H1 (cell line): Measurements from ENCODE around the gene NRDE2. TPM values are rescaled to one million over a fixed set of nuclear protein-coding genes. Genes with fewer than 3 reads are reported as not detected.
A peak's percentile ranks its signal among the peaks of the same experiment; 100 is the strongest.

Experiments used
- BACH1 ChIP-seq: IDR thresholded peaks from 2 replicates; pipeline ENCODE4 v1.6.1; 2012; ENCODE audit warnings: low read length, improper control_type of control experiment
- BRCA1 ChIP-seq: IDR thresholded peaks from 2 replicates; pipeline ENCODE4 v1.6.1; 2012; ENCODE audit warnings: low read depth, low read length, improper control_type of control experiment
- CTCF ChIP-seq, 3 experiments: IDR thresholded peaks; 1 replicate in 2 of 3; 2 replicates in 1 of 3; pipeline versions ENCODE4 v1.5.1 to v1.6.1; 2011; ENCODE audit warnings: low read length in 3 of 3, mild to moderate bottlenecking in 3 of 3, inconsistent platforms in 2 of 3, low read depth in 1 of 3, moderate library complexity in 1 of 3; ENCODE audit not compliant: insufficient read depth in 1 of 3; ENCODE audit errors: control extremely low read depth in 1 of 3
- FOSL1 ChIP-seq: IDR thresholded peaks from 2 replicates; pipeline ENCODE4 v1.6.1; 2011; ENCODE audit warnings: mild to moderate bottlenecking, low read depth, low read length, moderate library complexity; ENCODE audit not compliant: insufficient read depth
- JUND ChIP-seq: IDR thresholded peaks from 2 replicates; pipeline ENCODE4 v1.6.1; 2011; ENCODE audit warnings: mild to moderate bottlenecking, improper control_type of control experiment, low read length
- PHF8 ChIP-seq: fragments of 200-600 bp; sonication (generic); conservative IDR thresholded peaks from 2 replicates; pipeline ENCODE4 v1.7.1; 2012; ENCODE audit warnings: low read depth, mild to moderate bottlenecking, inconsistent platforms, low read length, moderate library complexity
- POLR2AphosphoS5 ChIP-seq: IDR thresholded peaks from 2 replicates; pipeline ENCODE4 v1.6.1; 2011; ENCODE audit warnings: low read depth, low read length
- POU5F1 ChIP-seq: IDR thresholded peaks from 2 replicates; pipeline ENCODE4 v1.6.1; 2011; ENCODE audit warnings: low read depth, mild to moderate bottlenecking, low read length, moderate library complexity
- RAD21 ChIP-seq, 2 experiments: IDR thresholded peaks in 1 of 2; conservative IDR thresholded peaks in 1 of 2; 2 replicates each; pipeline ENCODE4 v1.6.1; 2011; ENCODE audit warnings: low read depth in 2 of 2, low read length in 2 of 2, improper control_type of control experiment in 1 of 2, inconsistent platforms in 1 of 2, mild to moderate bottlenecking in 1 of 2, moderate library complexity in 1 of 2
- SP1 ChIP-seq: IDR thresholded peaks from 2 replicates; pipeline ENCODE4 v1.6.1; 2011; ENCODE audit warnings: low read depth, low read length
- SRF ChIP-seq: IDR thresholded peaks from 2 replicates; pipeline ENCODE4 v1.6.1; 2011; ENCODE audit warnings: mild to moderate bottlenecking, low read depth, low read length, moderate library complexity
- TAF7 ChIP-seq: optimal IDR thresholded peaks from 2 replicates; pipeline ENCODE3; 2011; ENCODE audit warnings: low read depth, mild to moderate bottlenecking, inconsistent platforms, low read length, moderate library complexity, borderline replicate concordance
- TCF12 ChIP-seq: IDR thresholded peaks from 2 replicates; pipeline ENCODE4 v1.6.1; 2011; ENCODE audit warnings: low read depth, mild to moderate bottlenecking, low read length
- YY1 ChIP-seq: IDR thresholded peaks from 2 replicates; pipeline ENCODE4 v1.6.1; 2011; ENCODE audit warnings: low read depth, mild to moderate bottlenecking, low read length
- polyA plus RNA-seq, 7 experiments: library from polyadenylated mRNA; depleted of rRNA in 3 of 7; stranded (reverse) in 5 of 7; unstranded in 2 of 7; fragments of >200 nt in 5 of 7; fragments of 200-250 nt in 2 of 7; gene quantifications; 1 replicate in 5 of 7; 2 replicates in 1 of 7; 4 replicates in 1 of 7; pipeline versions ENCODE4 v1.2.1 to v1.2.3, GENCODE V29; 2011 to 2013; ENCODE audit warnings: missing spikeins in 2 of 7, mixed read lengths in 2 of 7
- total RNA-seq: library from RNA; stranded (reverse); fragmentation: NEBNext Ultra II Directional; extraction: Animal tissue kit (Norgen Biotek cat#: 25700); gene quantifications from 2 replicates; pipeline ENCODE4 v1.2.1, GENCODE V29; 2021
- TF ChIP-seq, protein P1 (sequence below): IDR thresholded peaks from 2 replicates; pipeline ENCODE4 v1.6.1; 2012; ENCODE audit warnings: inconsistent platforms

NRDE2 gene
- total and polyA plus RNA-seq, 2 of the 8 experiments (the other 6 are each of a cell fraction or from before 2014, with no cell fraction given): 4.9 to 12.1 TPM

DNA sequence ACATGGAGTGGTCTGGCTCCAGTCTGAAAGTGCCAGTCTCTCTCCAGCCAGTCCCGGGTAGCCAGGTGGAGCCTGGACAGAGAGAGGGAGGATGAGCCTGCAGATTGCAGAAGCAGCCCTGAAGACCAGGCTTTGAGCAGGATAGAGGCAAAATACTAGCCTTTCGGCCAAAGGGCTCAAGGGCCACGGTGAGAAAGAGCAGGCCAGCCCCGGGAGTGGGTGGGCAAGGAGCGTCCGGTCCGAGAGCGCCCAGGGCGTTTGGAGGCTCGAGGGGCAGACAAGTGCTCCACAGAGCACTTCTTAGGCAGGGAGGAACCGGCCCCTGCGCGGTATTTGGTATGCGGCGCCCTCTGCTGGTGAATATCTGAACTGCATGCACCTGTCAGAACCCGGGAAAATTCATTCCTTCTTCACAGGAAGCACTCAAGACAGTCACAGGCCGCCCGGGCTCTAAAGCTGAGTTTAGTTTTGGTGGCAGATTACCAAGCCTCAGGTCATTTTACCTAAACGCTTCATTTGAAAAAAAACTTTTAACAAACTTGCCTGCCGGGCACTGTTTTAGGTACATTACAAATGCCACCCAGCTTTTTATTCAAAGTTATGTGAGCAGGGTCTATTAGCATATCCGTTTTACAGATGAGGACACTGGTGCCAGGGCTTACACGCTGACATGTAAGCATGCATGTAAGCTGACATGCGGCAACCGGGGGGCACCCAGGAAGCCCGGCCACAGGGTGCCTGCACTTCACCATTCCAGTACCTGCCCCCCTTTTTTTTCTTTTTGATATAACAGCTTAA lies 96.4 kb downstream of the NRDE2 start (continued):
- TF ChIP-seq POU5F1 (no peak), BACH1 (no peak), RAD21 (IDR thresholded peaks at IDR 0.05 in 1 of 2, conservative IDR thresholded peaks at IDR 0.05 in 1 of 2; ENCODE audit: low read depth in 2 of 2, low read length in 2 of 2) (peak; percentile 94 to 95), JUND (no peak), POLR2AphosphoS5 (no peak), FOSL1 (no peak), CTCF (IDR thresholded peaks at IDR 0.05; ENCODE audit: control extremely low read depth in 1 of 3, insufficient read depth in 1 of 3, low read depth in 1 of 3, low read length in 3 of 3) (peak; percentile 77 to 90 (median 87)), TCF12 (0 out of 2 replicates have a peak, but pooled peaks have one; percentile 50), YY1 (0 out of 2 replicates have a peak, but pooled peaks have one; percentile 20), TAF7 (no peak), SRF (no peak), SP1 (no peak), PHF8 (no peak), BRCA1 (no peak)
- TF ChIP-seq, protein P1, sequence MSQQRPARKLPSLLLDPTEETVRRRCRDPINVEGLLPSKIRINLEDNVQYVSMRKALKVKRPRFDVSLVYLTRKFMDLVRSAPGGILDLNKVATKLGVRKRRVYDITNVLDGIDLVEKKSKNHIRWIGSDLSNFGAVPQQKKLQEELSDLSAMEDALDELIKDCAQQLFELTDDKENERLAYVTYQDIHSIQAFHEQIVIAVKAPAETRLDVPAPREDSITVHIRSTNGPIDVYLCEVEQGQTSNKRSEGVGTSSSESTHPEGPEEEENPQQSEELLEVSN: peak; percentile 97
